ENCODE data around the gene PARD3.

GRCh38 chr10:34426041-34426440 lies 389.1 kb downstream of the PARD3 start:
- TF ChIP-seq, protein P1, sequence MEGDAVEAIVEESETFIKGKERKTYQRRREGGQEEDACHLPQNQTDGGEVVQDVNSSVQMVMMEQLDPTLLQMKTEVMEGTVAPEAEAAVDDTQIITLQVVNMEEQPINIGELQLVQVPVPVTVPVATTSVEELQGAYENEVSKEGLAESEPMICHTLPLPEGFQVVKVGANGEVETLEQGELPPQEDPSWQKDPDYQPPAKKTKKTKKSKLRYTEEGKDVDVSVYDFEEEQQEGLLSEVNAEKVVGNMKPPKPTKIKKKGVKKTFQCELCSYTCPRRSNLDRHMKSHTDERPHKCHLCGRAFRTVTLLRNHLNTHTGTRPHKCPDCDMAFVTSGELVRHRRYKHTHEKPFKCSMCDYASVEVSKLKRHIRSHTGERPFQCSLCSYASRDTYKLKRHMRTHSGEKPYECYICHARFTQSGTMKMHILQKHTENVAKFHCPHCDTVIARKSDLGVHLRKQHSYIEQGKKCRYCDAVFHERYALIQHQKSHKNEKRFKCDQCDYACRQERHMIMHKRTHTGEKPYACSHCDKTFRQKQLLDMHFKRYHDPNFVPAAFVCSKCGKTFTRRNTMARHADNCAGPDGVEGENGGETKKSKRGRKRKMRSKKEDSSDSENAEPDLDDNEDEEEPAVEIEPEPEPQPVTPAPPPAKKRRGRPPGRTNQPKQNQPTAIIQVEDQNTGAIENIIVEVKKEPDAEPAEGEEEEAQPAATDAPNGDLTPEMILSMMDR (IDR thresholded peaks at IDR 0.05; ENCODE audit: poor library complexity), result no peak
- no peak for TF ChIP-seq EZH2 (IDR thresholded peaks at IDR 0.05; ENCODE audit: borderline replicate concordance)
- TF ChIP-seq EZH2phosphoT487 (IDR thresholded peaks at IDR 0.05; ENCODE audit: low read depth, severe bottlenecking, unreplicated experiment), result no peak
